ENCODE results near the gene TSPAN33. TPM values are rescaled to one million over a fixed set of nuclear protein-coding genes. Genes with fewer than 3 reads are reported as not detected.
A peak's percentile ranks its signal among the peaks of the same experiment; 100 is the strongest.

The TSPAN33 gene
- total and polyA plus RNA-seq, 4 donors = 3.3 to 8.2 (median 5.9) TPM

DNA sequence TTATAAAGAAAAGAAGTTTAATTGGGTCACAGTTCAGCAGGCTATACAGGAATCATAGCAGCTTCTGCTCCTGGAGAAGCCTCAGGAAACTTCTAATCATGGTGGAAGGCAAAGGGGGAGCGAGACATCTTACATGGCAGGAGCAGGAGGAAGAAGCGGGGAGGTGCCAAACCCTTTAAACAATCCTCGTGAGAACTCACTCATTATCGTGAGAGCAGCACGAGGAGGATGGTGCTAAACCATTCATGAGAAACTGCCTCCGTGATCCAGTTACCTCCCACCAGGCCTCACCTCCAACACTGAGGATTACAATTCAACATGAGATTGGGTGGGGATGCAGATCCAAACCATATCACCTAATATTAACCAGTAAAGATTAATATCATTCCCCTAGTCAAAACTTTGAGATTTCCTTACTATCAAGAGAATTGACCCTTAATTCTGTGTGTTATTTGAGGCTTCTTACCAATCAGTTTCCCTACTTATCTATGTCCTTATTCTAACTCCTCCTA is 42.3 kb downstream of the TSPAN33 start:
- H3K4me1 ChIP-seq (ENCODE audit: control insufficient read depth in 5 of 5, insufficient read depth in 5 of 5, low read length in 5 of 5) = peaks cover 3 to 18% (median 10%) of the 10 kb centered on the region in 5 donors
- peaks cover 0 to 7% (median 0%) of the 10 kb centered on the region in 3 donors for H3K27me3 ChIP-seq (ENCODE audit: control insufficient read depth in 3 of 3, insufficient read depth in 3 of 3, low read length in 2 of 3)
- TF ChIP-seq, protein P1, sequence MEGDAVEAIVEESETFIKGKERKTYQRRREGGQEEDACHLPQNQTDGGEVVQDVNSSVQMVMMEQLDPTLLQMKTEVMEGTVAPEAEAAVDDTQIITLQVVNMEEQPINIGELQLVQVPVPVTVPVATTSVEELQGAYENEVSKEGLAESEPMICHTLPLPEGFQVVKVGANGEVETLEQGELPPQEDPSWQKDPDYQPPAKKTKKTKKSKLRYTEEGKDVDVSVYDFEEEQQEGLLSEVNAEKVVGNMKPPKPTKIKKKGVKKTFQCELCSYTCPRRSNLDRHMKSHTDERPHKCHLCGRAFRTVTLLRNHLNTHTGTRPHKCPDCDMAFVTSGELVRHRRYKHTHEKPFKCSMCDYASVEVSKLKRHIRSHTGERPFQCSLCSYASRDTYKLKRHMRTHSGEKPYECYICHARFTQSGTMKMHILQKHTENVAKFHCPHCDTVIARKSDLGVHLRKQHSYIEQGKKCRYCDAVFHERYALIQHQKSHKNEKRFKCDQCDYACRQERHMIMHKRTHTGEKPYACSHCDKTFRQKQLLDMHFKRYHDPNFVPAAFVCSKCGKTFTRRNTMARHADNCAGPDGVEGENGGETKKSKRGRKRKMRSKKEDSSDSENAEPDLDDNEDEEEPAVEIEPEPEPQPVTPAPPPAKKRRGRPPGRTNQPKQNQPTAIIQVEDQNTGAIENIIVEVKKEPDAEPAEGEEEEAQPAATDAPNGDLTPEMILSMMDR (IDR thresholded peaks at IDR 0.05; ENCODE audit: control extremely low read depth, extremely low read depth) = no peak
- H3K9me3 ChIP-seq (ENCODE audit: control insufficient read depth in 4 of 4, insufficient read depth in 3 of 4, low read length in 3 of 4) = no peaks in the 10 kb centered on the region
- H3K36me3 ChIP-seq (ENCODE audit: control insufficient read depth in 4 of 4, insufficient read depth in 4 of 4, low read length in 4 of 4) = no peaks in the 10 kb centered on the region
- DNase-seq (no peak), ATAC-seq (ENCODE audit: insufficient read depth, low FRiP score) (no peak)
- 87 to 92% methylated on average over 6 of the region's 6 CpGs for WGBS, 2 donors
- no peak overlapping the region for H3K4me3 ChIP-seq
- no peak overlapping the region for H3K27ac ChIP-seq (ENCODE audit: low read depth in 1 of 2, low read length in 1 of 2)
- no peak overlapping the region for H3K9ac ChIP-seq (ENCODE audit: insufficient read depth in 1 of 2, low read length in 2 of 2)

DNA sequence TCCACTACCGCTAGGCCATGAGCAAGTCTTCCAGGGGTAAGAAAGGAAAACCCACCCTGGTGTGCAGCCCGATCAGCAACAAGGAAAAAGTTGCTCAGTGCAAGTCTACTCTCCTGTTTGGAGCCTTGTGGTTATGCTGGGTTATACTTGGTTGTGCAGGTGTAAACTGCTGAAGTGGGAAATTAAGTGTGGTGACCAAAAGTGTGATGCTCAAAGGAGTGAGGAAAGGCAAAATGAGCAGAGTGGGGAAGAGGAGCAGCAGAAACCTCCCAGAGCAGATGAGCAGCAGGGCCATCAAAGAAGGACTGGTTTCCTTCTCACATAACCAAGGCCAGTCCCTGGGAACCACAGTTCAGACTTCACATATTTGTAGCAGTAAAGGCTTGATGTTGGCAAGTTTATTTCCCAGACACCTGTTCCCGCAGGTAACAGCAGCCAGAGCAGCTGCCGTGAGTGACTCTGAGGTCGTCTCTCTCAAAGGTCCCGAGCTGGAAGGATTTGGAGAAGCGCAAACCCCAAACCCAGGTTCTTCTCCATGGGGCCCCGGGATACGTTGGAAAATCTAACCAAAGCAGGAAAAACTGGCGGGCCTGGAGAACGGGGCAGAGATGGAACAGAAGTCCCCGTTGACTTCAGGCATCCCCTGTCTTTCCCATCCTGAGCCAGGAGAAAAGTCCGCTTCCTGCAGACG is 43.3 kb downstream of the TSPAN33 start:
- peak; percentile 35 for ATAC-seq (ENCODE audit: insufficient read depth, low FRiP score)
- TF ChIP-seq, protein P1 (IDR thresholded peaks at IDR 0.05; ENCODE audit: control extremely low read depth, extremely low read depth) = no peak

DNA sequence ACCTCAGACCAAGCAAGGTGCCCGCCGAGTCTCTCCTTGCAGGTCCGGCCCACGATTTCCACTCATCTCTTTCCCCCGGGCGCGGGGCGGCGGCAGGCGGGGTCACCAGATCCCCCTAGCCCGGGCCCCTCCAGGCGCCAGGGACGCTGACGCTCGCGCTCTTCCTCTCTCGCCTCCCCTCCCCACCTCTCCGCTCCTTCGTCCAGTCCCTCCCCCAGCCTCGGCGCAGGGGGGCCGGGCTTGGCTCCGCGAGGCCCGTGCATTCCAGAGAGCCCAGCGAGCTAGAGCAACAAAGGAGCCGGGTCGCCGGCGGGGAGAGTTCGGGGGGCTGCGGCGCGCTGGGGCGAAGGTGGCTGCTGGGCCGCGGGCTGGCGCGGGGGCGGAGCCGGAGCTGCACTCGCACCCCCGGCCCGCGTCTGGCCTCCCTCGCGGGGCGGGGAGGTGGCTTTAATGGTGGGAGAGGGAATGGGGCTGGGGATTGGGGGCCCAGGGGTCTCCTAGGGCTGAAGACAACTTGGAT is 43.9 kb downstream of the TSPAN33 start, which contains the start of gene SMO:
Gene SMO (plus strand): TSS at position 262 of the 520 bp plus-strand sequence. CDS start 519 bp downstream, outside the sequence.
- ATAC-seq (ENCODE audit: insufficient read depth, low FRiP score) = peak; percentile 16
- Histone ChIP-seq H3K27me3 (ENCODE audit: control insufficient read depth in 3 of 3, insufficient read depth in 3 of 3, low read length in 2 of 3) (peaks cover 0 to 7% (median 0%) of the 10 kb centered on the region in 3 donors), H3K9ac (ENCODE audit: insufficient read depth in 1 of 2, low read length in 2 of 2) (peak within 1 kb of the TSS; percentile 34 to 64)

More for the DNA sequence above, 43.3 kb downstream of the TSPAN33 start:
- Histone ChIP-seq H3K36me3 (ENCODE audit: control insufficient read depth in 4 of 4, insufficient read depth in 4 of 4, low read length in 4 of 4) (peaks cover 0 to 5% (median under 1%) of the 10 kb centered on the region in 4 donors), H3K4me1 (ENCODE audit: control insufficient read depth in 5 of 5, insufficient read depth in 5 of 5, low read length in 5 of 5) (peaks cover 3 to 18% (median 10%) of the 10 kb centered on the region in 5 donors), H3K27me3 (ENCODE audit: control insufficient read depth in 3 of 3, insufficient read depth in 3 of 3, low read length in 2 of 3) (peaks cover 0 to 7% (median 0%) of the 10 kb centered on the region in 3 donors), H3K27ac (ENCODE audit: low read depth in 1 of 2, low read length in 1 of 2) (no peak overlapping the region), H3K9ac (ENCODE audit: insufficient read depth in 1 of 2, low read length in 2 of 2) (peak overlapping the region in 1 of 2 donors; percentile 24), H3K4me3 (peak overlapping the region; percentile 44), H3K9me3 (ENCODE audit: control insufficient read depth in 4 of 4, insufficient read depth in 3 of 4, low read length in 3 of 4) (no peaks in the 10 kb centered on the region)
- 32 to 36% methylated on average over 14 of the region's 14 CpGs for WGBS, 2 donors
- no peak for DNase-seq

More for the DNA sequence above, 43.9 kb downstream of the TSPAN33 start, which contains the start of gene SMO:
- no peak within 1 kb of the TSS for H3K27ac ChIP-seq (ENCODE audit: low read depth in 1 of 2, low read length in 1 of 2)
- WGBS, 2 donors = 1 to 2% methylated on average over 26 to 48 of the region's 48 CpGs
- no peaks in the 10 kb centered on the region for H3K9me3 ChIP-seq (ENCODE audit: control insufficient read depth in 4 of 4, insufficient read depth in 3 of 4, low read length in 3 of 4)
- DNase-seq = peak; percentile 95 to 96 (median 95)
- TF ChIP-seq, protein P1 (IDR thresholded peaks at IDR 0.05; ENCODE audit: control extremely low read depth, extremely low read depth) = no peak
- H3K4me1 ChIP-seq (ENCODE audit: control insufficient read depth in 5 of 5, insufficient read depth in 5 of 5, low read length in 5 of 5) = peaks cover 3 to 18% (median 10%) of the 10 kb centered on the region in 5 donors
- H3K4me3 ChIP-seq = peak within 1 kb of the TSS; percentile 44
- peaks cover 0 to 5% (median under 1%) of the 10 kb centered on the region in 4 donors for H3K36me3 ChIP-seq (ENCODE audit: control insufficient read depth in 4 of 4, insufficient read depth in 4 of 4, low read length in 4 of 4)

Data from lung (tissue), 12 donors.